Stimulated activated CD4-positive, alpha-beta T cell treated with anti-CD3 and anti-CD28 coated beads, Interleukin-4, amount 100 ng/mL, for 4 hours (primary cell): Measurements from ENCODE around the gene EMID1.

Experiments used
- DNase-seq, 2 experiments: peaks; one replicate each; pipeline ENCODE4 v3.0.0-alpha.2; 2020

EMID1 gene

DNA sequence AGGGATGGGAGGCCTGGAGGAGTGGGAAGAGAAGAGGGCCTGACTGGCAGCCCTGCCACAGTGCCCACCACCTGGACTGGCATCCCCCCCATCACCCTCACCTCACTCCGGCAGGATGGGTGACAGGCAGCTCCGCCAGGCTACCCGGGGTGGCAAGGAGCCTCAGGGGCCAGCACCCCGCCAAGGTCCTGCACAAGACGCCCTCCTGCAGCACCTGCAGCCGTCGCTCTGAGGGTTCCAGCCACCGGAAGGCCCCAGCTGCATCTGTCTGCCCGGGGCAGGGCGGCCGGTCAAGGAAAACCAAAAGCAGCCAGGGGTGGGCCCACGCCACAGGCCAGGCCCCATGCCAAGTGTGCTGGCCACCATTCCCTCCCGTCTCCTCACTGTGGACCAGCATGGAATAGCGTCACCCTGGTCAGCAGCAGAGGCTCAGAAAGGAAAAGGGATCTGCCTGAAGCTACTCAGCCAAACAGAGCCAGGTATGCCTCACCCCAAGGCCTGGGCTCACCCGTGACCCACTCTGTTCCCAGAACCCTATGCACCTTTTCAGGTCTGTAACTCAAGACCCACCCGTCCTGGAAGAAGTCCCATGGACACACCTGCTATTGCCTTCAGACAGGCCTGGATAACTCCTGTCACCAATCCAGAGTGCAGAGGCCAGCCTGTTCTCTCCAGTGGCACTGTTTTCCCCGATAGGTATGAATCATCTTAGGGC, 55.1 kb downstream of the EMID1 start:
- no peak for DNase-seq

DNA sequence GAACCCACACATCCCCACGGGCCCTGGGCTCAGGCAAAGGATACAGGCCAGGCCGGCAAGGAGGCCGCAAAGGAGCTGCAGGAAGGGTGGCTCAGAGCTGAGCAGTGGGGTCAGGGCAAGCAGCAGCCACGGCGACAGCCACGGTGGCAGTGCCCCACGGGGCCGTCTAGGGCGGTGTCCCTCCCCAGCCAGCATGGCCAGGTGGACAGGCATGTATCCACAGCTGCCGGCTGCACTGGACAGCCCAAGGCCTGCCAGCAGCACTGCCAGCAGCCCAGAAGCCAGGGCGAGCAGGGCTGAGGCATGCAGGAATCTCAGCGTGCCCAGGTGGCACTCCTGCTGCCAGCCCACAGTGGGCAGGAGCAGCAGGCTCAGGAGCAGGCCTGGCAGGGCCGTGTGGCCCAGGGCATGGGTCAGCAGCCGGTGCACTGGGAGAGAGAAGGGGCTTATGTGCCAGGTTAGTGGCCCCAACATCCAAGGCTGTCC, 58.1 kb downstream of the EMID1 start:
- no peak for DNase-seq

DNA sequence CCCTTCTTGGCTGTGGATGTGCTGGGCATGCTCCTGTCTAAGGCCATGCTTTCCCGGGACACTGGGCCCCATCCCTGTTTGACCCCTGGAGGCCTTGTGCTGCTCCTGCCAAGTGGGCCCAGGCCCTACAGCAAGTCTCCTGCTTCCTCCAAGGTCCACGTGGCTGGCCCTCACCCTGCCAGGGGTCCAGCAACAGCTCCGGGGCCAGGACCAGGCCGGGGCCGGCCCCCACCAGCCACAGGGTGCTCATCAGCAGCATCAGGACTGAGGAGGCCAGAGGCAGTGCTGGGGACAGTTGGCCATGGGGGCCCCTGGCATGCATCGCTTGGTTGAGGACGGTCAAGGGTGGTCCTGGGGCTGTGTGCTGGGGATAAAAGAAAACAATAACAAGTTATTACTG, 59.6 kb downstream of the EMID1 start:
- DNase-seq = no peak

DNA sequence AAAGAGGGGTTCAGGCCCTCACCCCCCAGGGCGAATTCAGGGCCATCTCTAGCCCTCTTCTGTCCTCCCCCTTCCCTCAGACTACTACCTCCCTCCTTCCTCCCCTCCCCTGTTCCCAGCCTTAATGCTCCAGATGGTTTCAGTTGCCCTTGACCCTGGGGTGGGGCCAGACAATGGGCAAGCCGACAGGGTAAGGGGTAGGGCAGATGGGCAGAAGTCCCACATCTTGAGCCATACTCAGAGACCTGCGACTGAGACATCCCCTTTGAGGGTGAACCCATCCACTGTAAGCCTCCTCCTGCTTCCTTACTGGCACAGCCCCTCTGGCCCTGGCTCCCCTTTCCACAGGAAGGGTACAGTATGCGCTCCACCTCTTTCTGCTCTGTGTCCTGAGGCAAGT, 60.2 kb downstream of the EMID1 start:
- no peak for DNase-seq

DNA sequence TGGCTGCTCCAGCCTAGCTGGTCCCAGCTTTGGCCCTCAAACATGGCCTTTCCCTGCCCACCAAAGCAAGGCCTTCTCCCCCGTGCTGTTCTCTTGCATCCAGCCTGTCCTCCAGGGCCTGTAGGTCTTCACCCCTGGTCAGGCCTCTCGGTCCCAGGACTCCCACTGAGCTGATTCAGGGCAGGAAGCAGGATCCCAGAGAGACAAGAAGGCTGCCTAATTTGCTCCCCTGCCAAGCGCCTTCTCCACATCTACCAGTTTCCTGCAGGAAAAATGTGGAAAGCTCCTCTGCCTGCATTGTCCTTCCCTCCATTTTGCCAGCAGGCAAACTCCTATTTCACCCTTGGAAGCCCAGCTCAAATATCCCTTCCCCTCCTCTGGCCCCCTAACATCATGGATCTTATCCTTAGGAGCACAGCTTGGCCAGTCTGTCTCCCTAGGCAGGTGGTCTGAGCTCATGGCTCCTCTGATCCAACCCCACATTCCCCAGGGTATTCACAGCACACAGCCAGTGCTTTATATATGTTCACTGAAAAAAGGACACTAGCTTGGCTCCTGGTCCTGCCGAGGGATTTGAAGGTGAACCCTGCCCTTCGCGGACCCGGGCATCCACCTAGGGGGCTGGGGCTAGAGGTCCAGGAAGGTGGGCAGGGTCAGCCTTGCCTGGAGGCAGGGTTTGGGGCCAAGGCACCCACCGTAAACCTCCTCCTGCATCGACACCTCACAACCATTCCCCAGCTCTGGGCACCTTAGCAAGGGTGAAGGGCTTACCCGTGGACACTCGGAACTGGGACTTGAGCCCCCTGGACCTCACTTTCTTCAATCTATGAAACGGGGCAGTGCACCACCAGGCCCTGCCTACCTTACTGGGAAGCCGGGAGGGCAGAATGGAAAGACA, 61.1 kb downstream of the EMID1 start:
- DNase-seq = no peak

DNA sequence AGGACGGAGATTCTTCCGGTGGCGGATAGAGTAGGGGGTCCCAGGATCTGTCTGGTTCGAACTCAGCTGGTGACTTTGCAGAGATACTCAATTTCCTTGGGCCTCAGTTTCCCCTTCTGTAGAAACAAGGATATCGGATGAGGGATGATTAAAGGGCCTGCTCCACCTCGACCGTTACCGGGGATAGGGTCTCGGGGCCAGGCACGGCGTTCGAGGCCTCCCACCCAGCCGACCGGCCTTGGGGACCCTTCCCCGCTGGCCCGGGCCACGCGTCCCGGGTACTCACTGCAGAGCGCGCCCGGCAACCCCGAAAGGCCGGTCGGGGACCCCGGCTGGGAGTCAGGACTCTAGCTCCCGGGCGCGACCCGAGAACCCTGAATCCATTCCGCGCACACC, 61.8 kb downstream of the EMID1 start:
- no peak for DNase-seq

DNA sequence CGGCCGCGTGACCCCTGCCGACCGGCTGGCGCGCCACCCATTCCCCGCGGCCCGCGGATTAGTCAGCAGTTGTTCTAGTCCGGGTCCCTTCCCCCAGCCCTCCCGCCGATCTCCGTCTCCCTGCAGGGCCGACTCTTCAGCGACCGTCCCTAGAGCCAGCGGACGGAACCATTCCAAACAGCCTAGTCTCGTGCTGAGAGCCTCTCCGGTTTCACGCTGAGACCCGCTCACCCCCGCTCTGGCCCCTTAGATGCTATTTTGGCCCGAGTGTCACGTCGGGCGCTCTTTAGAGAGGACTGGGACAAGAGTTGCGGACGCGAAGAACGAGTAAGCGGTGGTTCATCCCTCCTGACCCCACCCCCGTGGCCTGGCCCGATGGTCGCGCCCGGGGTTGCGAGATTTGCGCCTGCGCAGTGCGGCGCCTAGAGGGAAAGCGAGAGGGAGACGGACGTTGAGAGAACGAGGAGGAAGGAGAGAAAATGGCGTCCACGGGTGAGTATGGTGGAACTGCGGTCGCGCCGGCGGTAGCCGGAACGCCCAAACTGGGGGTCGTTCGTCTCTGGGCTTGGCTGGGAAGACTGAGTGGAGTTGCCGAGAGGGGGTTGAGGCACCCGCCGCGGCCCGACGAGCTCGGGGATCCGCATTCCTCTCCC, 62.3 kb downstream of the EMID1 start, which contains the start of the genes EWSR1 and RHBDD3:
EWSR1 (plus strand) TSS at position 411 of the 653 bp plus-strand sequence; CDS start at position 480, 69 bp downstream.
RHBDD3 (minus strand) TSS at position 124 of the 653 bp plus-strand sequence. CDS start 2,355 bp downstream, outside the sequence.
- DNase-seq = peak; percentile 93 to 97

DNA sequence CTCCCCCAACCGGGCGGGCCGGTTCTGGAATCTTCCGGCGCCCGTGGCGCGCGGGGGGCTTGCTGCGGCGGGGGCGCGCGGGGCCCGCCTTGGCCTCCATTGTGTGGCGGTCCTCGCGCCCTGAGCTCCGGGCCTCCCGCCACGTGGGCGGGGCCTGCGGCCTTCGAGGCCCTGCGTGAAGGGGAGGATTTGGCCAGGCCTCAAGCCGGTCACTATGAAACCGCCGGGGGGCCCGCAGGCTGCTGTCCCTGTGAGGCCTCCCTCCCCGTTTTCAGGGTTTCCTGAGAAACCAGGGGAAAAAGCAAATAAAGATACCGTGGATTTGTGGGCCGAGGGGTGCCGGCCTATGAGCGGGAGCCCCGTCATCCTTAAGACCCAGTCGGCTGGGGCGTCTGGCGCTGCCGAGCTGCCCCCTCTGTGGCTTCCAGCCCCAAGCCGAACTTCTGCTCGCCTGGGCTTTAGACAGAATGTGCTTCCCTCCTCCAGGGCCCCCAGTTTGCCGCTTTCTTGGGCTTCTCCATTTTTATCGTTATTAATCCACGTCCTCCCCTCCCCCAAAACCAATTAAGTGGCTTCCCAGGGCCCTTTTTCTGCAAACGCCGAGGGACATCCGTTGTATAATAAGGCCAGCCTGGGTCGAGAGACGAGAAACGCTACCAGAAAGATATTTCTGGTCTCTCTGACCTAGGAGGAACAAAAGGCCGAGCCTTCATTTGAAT, 63.0 kb downstream of the EMID1 start:
- peak; percentile 30 to 35 for DNase-seq

DNA sequence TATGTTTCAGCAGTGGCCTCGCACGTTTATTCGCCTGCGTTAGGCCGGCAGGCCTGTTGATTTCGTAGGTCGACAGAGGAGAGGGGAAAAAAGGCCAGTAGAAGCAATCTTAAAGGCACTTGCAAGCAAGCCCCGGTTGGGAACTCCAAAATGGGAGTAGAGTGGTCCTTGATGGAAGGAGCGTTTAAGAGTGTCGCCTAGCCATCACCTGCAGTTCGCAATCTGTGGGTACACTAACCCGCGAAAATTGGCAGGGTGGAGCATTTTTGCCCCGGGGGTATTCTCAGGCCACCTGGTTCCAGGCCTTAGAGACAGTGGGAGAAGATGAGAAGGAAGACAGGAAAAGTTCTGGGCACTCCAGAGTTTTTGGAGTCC, 63.5 kb downstream of the EMID1 start:
- DNase-seq = no peak

DNA sequence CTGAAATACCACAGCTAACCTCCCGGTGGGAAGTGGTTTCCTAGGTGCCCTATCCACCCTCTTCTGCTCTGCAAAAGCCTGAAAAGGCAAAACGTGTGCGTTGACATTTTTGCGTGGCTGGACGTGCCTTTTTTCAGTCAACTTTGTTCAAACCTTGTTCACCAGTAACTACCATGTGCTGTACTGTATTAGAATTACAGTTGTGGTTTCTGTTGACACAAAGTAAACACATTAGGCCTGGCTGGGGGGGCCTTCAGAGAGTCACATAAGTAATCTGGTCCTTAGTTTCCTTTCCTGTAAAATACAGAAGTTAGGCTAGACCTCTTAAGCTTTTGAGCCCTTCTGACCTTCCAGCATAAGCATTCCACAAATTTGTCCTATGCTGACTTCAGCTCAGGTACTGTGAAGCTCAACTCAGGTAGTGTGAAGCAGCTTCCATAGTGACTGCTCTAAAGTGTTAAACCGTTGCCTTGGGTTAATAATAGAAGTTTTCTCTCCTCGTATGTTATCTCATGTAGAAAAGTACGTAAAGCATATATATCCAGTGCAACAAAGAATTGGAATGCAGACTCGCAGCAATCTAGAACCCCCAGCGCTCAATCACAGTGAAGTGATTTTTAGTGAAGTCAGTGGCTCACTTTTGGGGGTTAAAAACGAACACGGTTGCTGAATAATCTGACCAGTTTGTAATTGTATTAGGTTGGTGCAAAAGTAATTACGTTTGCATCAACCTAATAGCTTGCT, 64.2 kb downstream of the EMID1 start:
- DNase-seq = no peak

DNA sequence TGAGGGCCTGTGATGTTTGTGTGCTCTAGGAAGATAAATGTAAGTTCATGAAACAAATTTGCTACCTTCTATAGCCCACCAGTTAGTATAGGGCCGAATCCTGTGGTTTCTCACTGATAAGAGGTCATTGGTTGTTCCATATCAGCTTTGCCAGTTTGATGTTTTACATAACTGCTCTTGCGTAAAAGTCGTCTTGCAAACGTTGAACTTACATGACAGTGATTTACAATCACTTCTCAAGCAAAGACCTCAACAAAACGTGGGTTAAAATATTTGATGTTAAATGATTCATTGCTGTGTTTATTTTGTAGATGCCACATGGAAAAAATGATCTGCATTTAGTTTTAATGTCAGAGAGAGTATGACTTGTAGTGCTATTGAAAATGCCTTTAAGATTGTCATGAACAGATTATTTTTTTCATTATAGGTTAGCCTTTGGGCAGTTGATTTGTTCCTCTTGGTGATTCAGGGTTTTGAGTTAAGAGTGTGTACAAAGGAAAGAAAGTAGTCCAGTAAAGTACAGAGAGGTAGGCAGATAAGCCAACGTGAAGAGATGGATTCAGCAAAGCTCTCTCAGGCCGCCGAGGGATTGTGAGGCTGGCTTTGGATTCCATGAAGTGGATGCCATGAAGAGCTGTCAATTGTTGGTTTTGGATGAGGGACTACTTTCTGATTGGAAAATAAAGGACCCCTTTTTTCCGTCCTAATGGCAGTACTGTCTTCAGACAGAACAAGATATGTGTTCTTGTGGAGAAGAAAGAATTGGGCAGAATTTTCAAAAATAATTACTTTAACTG, 65.0 kb downstream of the EMID1 start:
- DNase-seq = no peak

DNA sequence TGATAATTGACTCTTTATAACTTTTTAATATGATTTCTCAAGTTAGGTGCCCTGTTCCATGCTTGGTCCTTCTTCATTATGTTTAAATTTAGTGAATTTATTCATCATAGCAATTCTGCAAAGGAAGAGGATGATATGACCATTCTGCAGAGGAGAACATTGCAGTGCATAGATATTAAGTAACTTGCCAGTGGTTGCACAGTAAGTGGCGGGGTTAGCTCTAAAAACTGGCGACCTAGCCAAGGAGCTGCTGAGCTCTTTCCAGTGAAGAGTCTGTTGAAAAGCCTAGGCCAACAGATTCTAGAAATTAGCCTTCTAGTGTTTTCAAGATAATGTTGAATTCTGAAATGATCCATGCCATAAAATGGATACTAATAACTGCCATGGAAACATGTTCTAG, 66.9 kb downstream of the EMID1 start:
- no peak for DNase-seq

DNA sequence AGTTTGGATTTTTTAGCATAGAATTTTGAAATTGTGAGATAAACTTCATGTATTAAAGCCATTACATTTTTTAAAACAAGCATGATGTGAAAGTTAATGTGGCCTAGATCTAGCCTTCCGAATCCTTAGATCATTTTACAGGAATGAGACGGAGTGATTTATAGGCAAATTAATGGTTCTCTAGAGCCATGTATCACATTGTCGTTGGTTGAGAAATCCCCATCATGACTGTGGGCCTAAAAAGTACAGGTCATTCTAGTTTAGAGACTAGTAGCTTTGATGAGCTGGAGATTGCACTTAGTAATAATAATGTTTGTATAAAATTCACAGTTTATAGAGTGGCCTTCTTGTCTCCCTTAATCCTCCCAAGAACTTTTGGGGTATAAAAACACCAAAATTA, 69.5 kb downstream of the EMID1 start:
- DNase-seq = no peak

DNA sequence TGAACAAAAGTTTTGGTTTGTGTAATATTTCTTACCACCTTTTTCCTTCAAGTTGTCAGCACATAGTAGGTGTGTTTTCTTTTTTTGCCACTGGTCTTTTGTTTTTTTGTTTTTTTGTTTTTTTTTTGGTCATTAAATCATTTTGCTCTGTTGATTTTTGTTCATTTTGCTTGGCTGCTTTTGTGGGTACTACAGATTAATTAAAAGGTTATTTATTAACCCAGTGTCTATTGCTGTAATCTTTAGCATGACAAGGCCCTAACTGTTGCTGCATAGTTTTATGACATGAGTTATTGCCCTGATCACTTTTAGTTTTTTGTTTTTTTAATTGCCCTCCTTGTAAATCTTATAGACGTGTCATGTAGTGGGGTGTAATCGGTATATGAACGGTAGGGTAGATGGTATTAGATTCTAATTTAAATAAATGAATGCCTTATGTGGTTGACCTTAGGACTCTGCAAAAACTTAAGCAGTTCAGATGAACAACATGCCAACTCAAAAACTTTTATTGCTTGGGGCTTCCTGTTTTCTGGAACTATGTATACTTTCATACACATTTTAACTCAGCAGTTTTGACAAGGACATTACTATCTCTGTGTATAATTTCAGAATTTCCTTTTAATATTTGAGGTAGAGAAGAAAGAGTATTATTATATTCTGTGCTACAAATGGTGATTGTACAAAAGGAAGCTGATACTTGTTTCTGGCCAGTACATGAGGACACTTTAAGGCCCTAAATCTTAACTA, 70.3 kb downstream of the EMID1 start:
- DNase-seq = no peak

DNA sequence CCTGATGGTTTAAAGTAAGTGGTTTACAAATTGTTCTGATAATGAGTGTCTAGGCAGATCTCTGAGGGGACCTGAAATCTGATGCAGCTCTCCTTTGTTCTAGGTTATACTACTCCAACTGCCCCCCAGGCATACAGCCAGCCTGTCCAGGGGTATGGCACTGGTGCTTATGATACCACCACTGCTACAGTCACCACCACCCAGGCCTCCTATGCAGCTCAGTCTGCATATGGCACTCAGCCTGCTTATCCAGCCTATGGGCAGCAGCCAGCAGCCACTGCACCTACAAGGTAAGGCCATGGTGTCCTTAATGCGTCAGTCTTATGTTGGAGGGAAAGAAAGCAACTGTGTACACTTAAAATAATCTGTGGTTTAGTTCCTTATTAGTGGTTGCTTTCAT, 72.2 kb downstream of the EMID1 start:
- DNase-seq = no peak

DNA sequence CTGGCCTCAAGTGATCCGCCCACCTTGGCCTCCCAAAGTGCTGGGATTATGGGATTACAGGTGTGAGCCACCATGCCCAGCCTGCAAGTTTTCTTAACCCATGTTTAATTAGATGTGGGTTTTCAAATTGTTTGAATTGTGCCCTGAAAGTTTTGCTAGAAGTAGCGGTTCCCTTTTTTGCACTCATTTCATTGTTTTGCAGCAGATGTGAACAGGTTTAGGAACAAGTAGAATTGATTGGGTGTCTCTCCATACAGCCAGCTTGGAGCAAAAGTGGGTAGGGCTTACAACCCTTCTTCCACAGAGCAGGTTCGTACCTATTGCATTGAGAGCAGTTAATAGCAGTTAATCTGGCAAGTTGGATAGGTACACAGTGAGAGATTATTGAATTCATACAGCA, 78.5 kb downstream of the EMID1 start:
- DNase-seq = no peak

DNA sequence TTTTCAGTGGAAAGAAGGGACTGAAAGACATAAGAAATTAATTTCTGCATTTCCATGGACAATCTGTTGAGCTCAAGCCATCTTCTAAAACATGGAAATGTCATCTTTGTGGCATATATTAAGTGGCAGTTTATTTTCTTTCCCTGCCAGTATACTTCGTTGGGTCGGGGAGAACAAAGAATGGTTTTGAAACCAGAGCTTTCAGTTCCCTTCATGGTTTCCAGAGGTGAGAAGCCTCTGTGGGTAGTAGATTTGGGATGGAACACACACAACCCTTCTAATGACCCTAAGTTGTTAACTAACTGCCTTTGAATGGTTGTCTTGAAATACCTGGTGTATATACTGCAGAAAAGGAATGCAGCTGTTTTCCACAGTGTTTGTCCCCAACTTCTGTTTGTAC, 83.1 kb downstream of the EMID1 start:
- no peak for DNase-seq

DNA sequence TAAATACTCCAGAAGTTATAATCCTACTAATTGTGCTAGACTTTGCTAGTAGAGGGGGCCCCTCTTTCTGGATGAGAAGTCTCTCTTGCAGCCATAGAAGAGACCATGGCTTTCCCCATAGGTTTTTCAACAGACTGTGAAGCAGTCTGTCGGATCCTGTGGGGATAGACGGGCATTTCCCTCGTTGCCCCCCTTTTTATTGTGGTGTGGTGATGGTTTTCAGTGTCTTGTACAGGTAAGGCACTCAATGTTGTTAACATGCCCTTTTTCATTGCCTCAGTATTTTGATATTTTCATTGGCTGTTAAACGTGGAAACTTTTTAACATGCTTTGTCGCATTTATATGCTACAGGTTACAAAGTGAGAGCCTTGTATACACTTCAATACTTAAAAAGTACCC, 84.4 kb downstream of the EMID1 start:
- DNase-seq = no peak

DNA sequence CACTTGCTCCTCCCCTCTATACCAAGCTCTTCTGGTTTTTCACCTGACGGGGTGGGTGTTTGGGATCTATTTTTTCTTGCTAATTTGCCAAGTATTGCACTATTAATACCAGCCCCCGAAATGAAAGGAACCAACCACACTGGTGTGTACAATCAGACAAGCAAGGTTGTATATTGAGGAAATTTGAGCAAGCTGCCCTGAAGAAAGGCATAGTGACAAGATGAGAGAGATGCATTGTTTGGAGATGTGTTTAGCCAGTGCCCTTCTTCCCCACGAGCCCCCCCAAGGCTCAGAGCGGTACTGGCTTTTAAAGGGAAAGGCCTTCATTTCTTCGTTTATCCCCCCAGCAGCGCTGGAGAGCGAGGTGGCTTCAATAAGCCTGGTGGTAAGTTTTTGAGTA, 85.5 kb downstream of the EMID1 start:
- DNase-seq = no peak

DNA sequence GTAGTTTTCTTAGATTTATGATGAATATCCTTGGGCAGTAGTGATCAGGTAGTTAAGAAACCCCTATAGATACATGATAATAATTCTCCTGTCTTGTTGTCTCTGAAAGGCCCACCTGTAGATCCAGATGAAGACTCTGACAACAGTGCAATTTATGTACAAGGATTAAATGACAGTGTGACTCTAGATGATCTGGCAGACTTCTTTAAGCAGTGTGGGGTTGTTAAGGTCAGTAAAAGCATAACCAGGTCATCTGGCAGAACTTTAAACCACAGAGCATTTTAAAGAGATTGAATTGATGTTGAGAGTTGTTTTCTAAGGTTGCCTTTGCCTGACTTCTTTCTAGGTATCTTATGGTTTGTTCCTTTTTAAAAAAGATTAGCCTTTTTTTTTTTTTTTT, 86.7 kb downstream of the EMID1 start:
- no peak for DNase-seq
